ENCODE measurements around the gene UBXN6.
A peak's percentile ranks its signal among the peaks of the same experiment; 100 is the strongest.

UBXN6 gene

DNA sequence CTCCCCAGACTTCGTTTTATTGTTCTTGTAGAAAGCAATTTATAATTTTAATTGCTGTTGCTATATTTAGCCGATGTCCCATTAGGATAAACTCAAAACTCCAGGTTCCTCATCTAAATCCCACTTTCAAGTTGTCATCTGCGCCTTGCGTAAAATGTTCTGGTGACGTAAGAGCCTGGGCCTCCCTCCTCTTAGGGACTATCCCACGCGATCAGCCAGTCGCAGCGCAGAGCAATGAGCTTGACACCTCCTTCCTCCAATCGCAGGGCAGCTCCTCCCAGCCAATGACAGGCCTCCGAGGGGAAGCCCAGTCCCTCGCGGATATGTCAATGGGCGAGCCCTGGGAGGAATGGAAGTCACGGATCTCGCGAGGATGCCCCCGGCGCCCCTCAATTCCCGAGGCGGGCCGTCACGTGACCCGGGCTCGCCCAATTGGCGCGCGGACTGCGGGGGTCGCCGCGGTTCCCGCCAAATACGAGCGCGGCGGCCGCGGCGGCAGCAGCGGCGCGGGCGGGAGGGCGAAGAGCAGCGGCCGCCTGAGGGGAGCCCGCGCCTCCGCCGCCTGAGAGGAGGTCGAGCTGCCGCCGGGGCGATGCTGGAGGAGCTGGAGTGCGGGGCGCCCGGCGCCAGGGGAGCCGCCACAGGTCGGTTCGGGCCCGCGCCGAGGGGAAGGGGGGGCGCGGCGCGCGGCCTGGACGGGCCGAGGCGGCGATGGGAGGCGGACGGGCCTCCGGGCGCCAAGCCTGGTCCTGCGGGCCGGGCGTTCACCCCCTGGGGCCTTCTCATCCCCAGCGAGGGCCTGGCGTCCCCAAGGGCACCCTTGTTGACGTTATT, 55.2 kb downstream of the UBXN6 start, which contains the start of gene CHAF1A:
Gene CHAF1A (plus strand): TSS at position 470 of the 834 bp plus-strand sequence. CDS start 123 bp downstream, at position 593.
- peak; percentile 76 for FAIRE-seq

DNA sequence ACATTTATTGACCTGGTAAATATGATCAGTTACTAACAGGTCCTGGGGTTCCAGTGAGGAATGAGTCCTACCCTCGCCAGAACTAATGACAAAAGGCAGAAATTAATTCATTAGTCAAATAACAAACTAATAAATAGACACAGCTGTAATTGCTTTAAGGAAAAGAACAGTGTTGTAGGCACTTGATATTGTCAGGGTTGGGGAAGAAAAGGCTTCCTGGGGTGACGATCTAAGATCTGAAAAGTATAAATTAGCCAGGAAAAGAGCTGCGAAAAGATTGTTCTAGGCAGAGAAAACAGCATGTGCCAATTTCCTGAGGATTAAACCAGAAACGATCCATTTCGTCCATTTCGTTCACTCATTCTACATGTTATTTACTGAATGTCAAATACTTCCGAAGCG, 55.8 kb downstream of the UBXN6 start:
- FAIRE-seq, result no peak

DNA sequence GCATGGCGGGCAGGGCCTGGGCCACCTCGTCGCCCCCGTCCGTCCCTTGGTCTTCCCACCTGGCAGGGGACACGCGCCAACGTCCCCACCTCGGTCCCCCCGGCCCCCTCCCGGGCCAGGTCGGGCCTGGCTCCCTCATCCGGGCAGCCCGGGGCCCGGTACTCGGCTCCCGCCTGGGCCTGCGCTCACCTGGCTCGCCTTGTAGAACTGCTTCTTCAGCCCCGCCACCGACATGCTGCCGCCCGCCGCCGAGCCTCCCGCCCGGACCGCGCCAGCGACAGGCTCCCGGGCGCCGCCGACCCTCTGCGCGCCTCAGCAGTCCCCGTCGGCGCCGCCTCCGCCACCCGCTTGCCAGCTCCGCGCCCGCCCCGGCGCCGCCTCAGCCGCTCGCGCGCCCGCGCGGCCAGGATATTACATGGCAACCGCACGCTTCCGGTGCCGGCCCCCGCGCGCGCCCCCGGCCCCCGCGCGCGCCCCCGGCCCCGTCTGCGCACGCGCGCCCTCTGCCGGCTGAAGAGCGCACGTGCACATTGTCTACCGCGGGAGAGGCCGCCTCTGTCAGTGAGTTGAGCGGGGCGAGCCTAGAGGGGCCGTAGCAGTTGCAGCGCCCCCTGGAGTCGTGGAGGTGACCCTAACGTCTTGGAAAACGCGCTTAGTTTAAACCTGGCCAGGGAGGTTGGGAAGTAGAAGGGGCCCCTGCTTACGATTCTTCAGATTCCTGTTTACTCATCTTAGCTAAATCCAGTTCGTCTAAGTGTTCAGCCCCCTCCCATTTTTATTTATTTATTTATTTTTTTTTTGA, 57.3 kb downstream of the UBXN6 start, which contains the start of gene SH3GL1:
Gene SH3GL1 (minus strand): TSS at position 413 of the 802 bp plus-strand sequence. CDS start 179 bp downstream, at position 234.
- FAIRE-seq, result no peak

DNA sequence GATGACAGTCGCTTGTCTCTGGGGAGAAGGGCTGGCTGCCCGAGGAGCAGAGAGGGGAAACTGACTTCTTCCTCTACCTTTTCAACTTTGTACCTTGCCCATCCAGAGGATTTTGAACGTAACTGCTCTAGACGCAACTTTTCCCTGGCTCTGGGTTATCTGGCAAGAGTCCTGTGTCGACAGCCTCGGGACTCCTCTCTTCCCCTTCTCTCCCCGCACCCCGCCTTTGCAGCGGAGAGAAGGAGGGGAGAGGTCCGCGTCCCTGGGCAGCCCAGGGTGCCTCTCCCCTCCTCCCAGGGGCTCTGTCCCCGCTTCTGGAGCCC, 57.8 kb downstream of the UBXN6 start:
- FAIRE-seq, result no peak

DNA sequence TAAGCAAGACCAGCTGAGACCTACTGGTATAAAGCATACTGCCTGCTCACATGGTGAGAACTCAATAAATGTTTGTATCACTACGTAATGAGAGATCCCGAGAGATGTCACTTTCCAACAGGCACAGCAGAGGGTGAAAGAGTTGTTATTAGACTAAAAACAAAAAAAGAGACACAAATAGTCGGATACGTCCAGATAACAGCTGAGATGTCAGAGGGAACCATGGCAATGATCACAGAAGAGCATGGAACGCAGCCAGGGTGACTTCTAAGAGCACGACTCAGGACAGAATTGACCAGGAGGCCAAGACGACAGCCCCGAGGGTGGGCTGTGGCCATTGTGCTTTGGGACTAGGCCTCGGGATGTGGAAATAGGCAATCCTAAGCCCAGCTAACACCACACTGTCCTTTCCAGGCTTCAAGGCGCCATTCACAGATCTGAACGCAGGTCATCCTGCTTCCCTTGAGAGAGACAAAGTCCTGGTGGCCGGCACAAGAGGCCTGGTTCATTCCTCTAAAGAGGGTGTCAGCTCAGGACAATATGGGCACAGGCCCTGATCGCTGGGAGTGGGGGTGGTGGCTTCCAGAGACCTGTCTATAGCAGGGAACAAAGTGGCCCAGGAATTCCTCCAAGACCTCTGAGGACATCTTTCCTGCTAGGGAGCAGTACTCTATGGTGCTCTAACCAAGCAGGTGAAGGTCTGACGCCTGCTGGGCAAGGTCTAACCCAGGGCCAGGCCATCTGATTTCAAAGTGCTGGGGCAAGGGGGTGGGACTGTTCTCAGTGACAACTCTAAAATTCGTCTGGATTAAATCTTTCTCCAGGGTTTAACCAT, 60.4 kb downstream of the UBXN6 start:
- FAIRE-seq, result no peak

Data from colon (tissue), 2 donors.